Testis (tissue), 2 donors: ENCODE measurements around the gene PDGFC.

Experiments used
- CTCF ChIP-seq, 3 experiments: fragments of 450-650 bp in 2 of 3; fragments of 200-600 bp in 1 of 3; sonication (generic) in 1 of 3; IDR thresholded peaks; one replicate each; pipeline ENCODE4 v1.5.1; 2016 to 2019; ENCODE audit warnings: antibody characterized with exemption in 3 of 3, mild to moderate bottlenecking in 2 of 3, moderate library complexity in 1 of 3
- POLR2A ChIP-seq: fragments of 450-650 bp; IDR thresholded peaks from one replicate; pipeline ENCODE4 v1.6.1; 2017; ENCODE audit warnings: antibody characterized with exemption, mild to moderate bottlenecking, moderate library complexity

GRCh38 chr4:157014621-157015591 is 43.3 kb upstream of the PDGFC start:
- TF ChIP-seq CTCF (IDR thresholded peaks at IDR 0.05): no peak
- TF ChIP-seq POLR2A: no peak
